Left renal cortex interstitium (tissue), 4 donors: ENCODE results near the gene SPOUT1. TPM values are rescaled to one million over a fixed set of nuclear protein-coding genes. Genes with fewer than 3 reads are reported as not detected.
"Not testable (repeated sequence)": the region's sequence is repeated elsewhere in the genome, so short reads cannot be mapped to it uniquely, and the experiment has no call there.

Source experiments
- DNase-seq, 4 donors: peaks; one replicate each; pipeline ENCODE4 v3.0.0-alpha.2; 2013; ENCODE audit warnings: low read depth in 4 of 4, low spot score in 2 of 4, missing footprints in 1 of 4
- polyA plus RNA-seq, 4 donors: library from polyadenylated mRNA; unstranded; fragments of 120-200 nt; gene quantifications; one replicate each; pipeline ENCODE4 v1.2.1, GENCODE V29; 2013; ENCODE audit not compliant: insufficient read length in 4 of 4

Gene SPOUT1
- polyA plus RNA-seq, 4 donors, result 31.8 to 52.4 (median 40.3) TPM

GRCh38 chr9:128780093-128780492, 49.5 kb downstream of the SPOUT1 start:
- DNase-seq, result not testable (repeated sequence)

DNA sequence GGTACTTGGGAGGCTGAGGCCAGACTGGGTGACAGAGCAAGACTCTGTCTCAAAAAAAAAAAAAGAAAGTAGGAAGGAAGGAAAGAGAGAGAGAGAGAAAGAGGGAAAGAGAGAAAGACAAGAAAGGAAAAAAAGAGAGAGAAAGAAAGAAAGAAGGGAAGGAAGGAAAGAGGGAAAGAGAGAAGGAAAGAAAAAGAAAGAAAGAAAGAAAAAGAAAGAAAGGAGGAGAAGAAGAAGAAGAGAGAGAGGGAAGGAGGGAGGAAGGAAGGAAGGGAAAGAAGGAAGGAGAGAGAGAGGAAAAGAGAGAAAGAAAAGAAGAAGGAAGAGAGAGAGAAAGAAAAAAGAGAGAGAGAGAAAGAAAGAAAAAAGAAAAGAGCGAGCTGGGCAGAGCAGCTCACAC, 54.8 kb downstream of the SPOUT1 start:
- no peak for DNase-seq

DNA sequence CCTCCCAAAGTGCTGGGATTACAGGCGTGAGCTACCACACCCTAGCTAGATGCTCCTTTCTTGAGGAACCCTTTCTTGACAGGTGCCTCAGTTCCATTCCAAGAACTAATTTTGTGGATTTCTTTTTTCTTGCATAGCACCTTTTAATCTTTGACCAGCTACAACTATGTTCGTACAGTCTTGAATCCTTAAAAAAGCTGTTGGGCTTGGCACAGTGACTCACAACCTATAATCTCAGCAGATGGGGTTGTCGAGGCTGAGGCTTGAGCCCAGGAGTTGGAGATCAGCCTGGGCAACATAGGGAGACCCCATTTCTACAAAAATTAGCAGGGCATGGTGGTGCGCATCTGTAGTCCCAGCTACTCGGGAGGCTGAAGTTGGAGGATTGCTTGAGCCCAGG, 56.5 kb downstream of the SPOUT1 start:
- DNase-seq, result no peak

- peak; percentile 52 to 81 (median 77) for DNase-seq
These were observed 57.7 kb downstream of the SPOUT1 start, which contains the start of gene ZER1 for GRCh38 chr9:128771745-128772519. Gene ZER1, minus strand, starts transcription at chr9:128771927. Its CDS starts 16,362 bp downstream, at chr9:128755565.

DNA sequence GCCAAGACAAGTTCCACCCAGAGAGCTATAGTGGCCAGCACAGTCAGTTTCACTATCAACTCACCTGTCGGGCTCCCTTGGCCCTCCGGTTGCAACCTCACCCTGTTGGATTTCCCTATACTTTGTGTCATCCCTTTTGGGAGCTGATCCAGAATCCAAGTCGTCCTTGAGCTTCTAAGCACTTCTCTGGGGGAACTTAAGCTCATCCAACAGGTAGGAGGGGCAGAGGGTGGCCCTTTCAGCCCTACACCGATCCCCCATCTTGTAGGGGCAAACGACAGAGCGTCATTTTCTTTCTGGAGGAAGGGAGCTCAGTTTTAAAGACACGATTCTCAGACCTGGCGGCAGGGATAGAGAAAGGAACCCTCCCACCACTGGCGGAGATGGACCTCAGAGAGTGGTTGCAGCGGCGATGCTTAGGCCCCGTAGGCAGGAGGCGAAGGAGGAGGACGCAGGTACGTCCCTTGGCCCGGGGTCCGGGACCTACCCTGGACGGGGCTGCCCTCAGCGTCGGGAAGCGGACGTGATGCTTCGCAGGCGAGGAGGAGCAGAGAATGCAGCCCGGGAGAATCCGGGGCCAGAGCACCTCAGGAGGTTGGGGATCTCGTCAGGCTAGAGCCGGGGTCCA, 58.4 kb downstream of the SPOUT1 start:
- DNase-seq, result peak in 3 of 4 donors; percentile 10 to 21 (median 11)

- no peak for DNase-seq
These were observed 59.1 kb downstream of the SPOUT1 start for GRCh38 chr9:128770286-128771030.

Other genes with a start within 250 kb of the SPOUT1 start
- 10 to 100 TPM; 55.5 to 95.5 (median 78.0) TPM for gene DYNC2I2, start 172.9 kb downstream of the SPOUT1 start, polyA plus RNA-seq
- gene SET, start 140.6 kb downstream of the SPOUT1 start, polyA plus RNA-seq, result 100 to 1,000 TPM; 556 to 701 (median 612) TPM
- gene PKN3, start 127.3 kb downstream of the SPOUT1 start, polyA plus RNA-seq, result 10 to 100 TPM in 3 of 4 donors, 1 to 10 TPM in 1; 6.9 to 15.6 (median 12.5) TPM
- gene ZDHHC12, start 105.7 kb downstream of the SPOUT1 start, polyA plus RNA-seq, result 10 to 100 TPM; 15.6 to 26.2 (median 20.7) TPM
- 10 to 100 TPM; 33.5 to 43.9 (median 37.0) TPM for gene ZER1, start 57.9 kb downstream of the SPOUT1 start, polyA plus RNA-seq
- gene TBC1D13, start 42.5 kb downstream of the SPOUT1 start, polyA plus RNA-seq, result 10 to 100 TPM; 35.4 to 41.7 (median 37.4) TPM
- 10 to 100 TPM in 2 of 4 donors, 1 to 10 TPM in 2; 6.8 to 16.4 (median 12.6) TPM for gene ENDOG, start 11.3 kb downstream of the SPOUT1 start, polyA plus RNA-seq
- 10 to 100 TPM; 17.0 to 31.0 (median 25.5) TPM for gene KYAT1, start 52.2 kb upstream of the SPOUT1 start, polyA plus RNA-seq
- 10 to 100 TPM; 26.8 to 34.8 (median 30.8) TPM for gene LRRC8A, start 52.3 kb upstream of the SPOUT1 start, polyA plus RNA-seq
- gene PHYHD1, start 91.2 kb upstream of the SPOUT1 start, polyA plus RNA-seq, result 10 to 100 TPM; 55.6 to 69.5 (median 62.4) TPM
- gene DOLK, start 117.8 kb upstream of the SPOUT1 start, polyA plus RNA-seq, result 10 to 100 TPM; 14.4 to 20.0 (median 16.8) TPM
- 10 to 100 TPM; 35.2 to 60.5 (median 47.4) TPM for gene NUP188, start 117.9 kb upstream of the SPOUT1 start, polyA plus RNA-seq
- 100 to 1,000 TPM; 102 to 194 (median 137) TPM for gene SH3GLB2, start 198.5 kb upstream of the SPOUT1 start, polyA plus RNA-seq
- gene MIGA2, start 206.8 kb upstream of the SPOUT1 start, polyA plus RNA-seq, result 10 to 100 TPM; 14.7 to 32.1 (median 24.2) TPM